ENCODE measurements around the gene CCT2. TPM values are rescaled to one million over a fixed set of nuclear protein-coding genes. Genes with fewer than 3 reads are reported as not detected.

Gene CCT2
- total and polyA plus RNA-seq, 2 of the 13 experiments (the other 11 are each of a cell fraction or from before 2014, with no cell fraction given) = 209 to 388 TPM

GRCh38 chr12:69645031-69645430 lies 59.8 kb downstream of the CCT2 start:
- ChIA-PET CTCF (ENCODE audit: low intra/inter-chr PET ratio, low total read pairs) (no interaction called here), POLR2A (no interaction called here)
- intact Hi-C loops (cut with micrococcal nuclease; ENCODE audit: unreplicated experiment) (no loop called here), in situ Hi-C loops (cut with HindIII; ENCODE audit: extremely low pct_ligation_motif_present, low pct_unique_long_range_greater_than_20kb) (no loop called here)
- 61% methylated on average over 2 of the region's 2 CpGs for WGBS (ENCODE audit: low lambda C conversion rate)
- H3K36me3 ChIP-seq (replicated peaks in 1 of 2; ENCODE audit: control insufficient read depth in 1 of 2, insufficient read depth in 2 of 2, low read length in 2 of 2) = no peaks in the 10 kb centered on the region
- H3K4me1 ChIP-seq (ENCODE audit: insufficient read depth, low read length) = no peaks in the 10 kb centered on the region
- ATAC-seq (no peak), FAIRE-seq (no peak), DNase-seq (ENCODE audit: low spot score) (no peak)
- peaks cover 0 to 12% of the 10 kb centered on the region in 2 experiments; a peak in 2 of 5 replicates for H3K27me3 ChIP-seq (ENCODE audit: control insufficient read depth in 1 of 2, insufficient read depth in 2 of 2, low read length in 2 of 2)
- H3K9me3 ChIP-seq (ENCODE audit: low read length) = no peaks in the 10 kb centered on the region
- no peak overlapping the region for H3K27ac ChIP-seq (ENCODE audit: extremely low read length, insufficient read depth, low read length)
- BruUV-seq (replicated peaks) = no TSS peak
- TF ChIP-seq ZNF670 (CRISPR knock-in tag; IDR thresholded peaks at IDR 0.05; ENCODE audit: borderline replicate concordance) = no peak
- TF ChIP-seq GMEB1 (CRISPR knock-in tag; IDR thresholded peaks at IDR 0.05; ENCODE audit: borderline replicate concordance) = no peak
- no peak for TF ChIP-seq NFYB (CRISPR knock-in tag; IDR thresholded peaks at IDR 0.05)
- TF ChIP-seq ZNF563 (CRISPR knock-in tag; IDR thresholded peaks at IDR 0.05) = no peak
- H3K79me2 ChIP-seq (ENCODE audit: insufficient read depth, low read length) = no peaks in the 10 kb centered on the region
- no peak overlapping the region for H2AFZ ChIP-seq (ENCODE audit: low read length)
- H3K4me2 ChIP-seq (ENCODE audit: low read depth, low read length) = no peak overlapping the region
- no peaks in the 10 kb centered on the region for H4K20me1 ChIP-seq (ENCODE audit: insufficient read depth, low read length)
- H3K9ac ChIP-seq (ENCODE audit: insufficient read depth, low read depth, low read length) = no peak overlapping the region
- H3K4me3 ChIP-seq (replicated peaks in 1 of 3; ENCODE audit: insufficient read depth in 1 of 3, low read depth in 2 of 3, low read length in 3 of 3) = no peak overlapping the region

GRCh38 chr12:69647178-69647577 lies 61.9 kb downstream of the CCT2 start:
- intact Hi-C loops (cut with micrococcal nuclease; ENCODE audit: unreplicated experiment) = no loop called here

More at GRCh38 chr12:69647178-69647577, 61.9 kb downstream of the CCT2 start:
- ATAC-seq = no peak
- H3K4me1 ChIP-seq (ENCODE audit: insufficient read depth, low read length) = no peaks in the 10 kb centered on the region
- H3K27me3 ChIP-seq (ENCODE audit: control insufficient read depth in 1 of 2, insufficient read depth in 2 of 2, low read length in 2 of 2) = peaks cover 0 to 12% of the 10 kb centered on the region in 2 experiments; a peak in 2 of 5 replicates
- no TSS peak for BruUV-seq (replicated peaks)
- H3K36me3 ChIP-seq (replicated peaks in 1 of 2; ENCODE audit: control insufficient read depth in 1 of 2, insufficient read depth in 2 of 2, low read length in 2 of 2) = no peaks in the 10 kb centered on the region
- no peak overlapping the region for H3K9ac ChIP-seq (ENCODE audit: insufficient read depth, low read depth, low read length)
- POLR2A ChIA-PET = no interaction called here
- CTCF ChIA-PET (ENCODE audit: low intra/inter-chr PET ratio, low total read pairs) = no interaction called here
- FAIRE-seq = no peak
- in situ Hi-C loops (cut with HindIII; ENCODE audit: extremely low pct_ligation_motif_present, low pct_unique_long_range_greater_than_20kb) = no loop called here
- H4K20me1 ChIP-seq (ENCODE audit: insufficient read depth, low read length) = no peaks in the 10 kb centered on the region
- H3K4me3 ChIP-seq (replicated peaks in 1 of 3; ENCODE audit: insufficient read depth in 1 of 3, low read depth in 2 of 3, low read length in 3 of 3) = no peak overlapping the region
- no peaks in the 10 kb centered on the region for H3K79me2 ChIP-seq (ENCODE audit: insufficient read depth, low read length)
- H3K4me2 ChIP-seq (ENCODE audit: low read depth, low read length) = no peak overlapping the region
- DNase-seq (ENCODE audit: low spot score) = no peak
- no peak overlapping the region for H3K27ac ChIP-seq (ENCODE audit: extremely low read length, insufficient read depth, low read length)
- WGBS (ENCODE audit: low lambda C conversion rate) = 0% methylated on average over 4 of the region's 4 CpGs
- H2AFZ ChIP-seq (ENCODE audit: low read length) = no peak overlapping the region
- TF ChIP-seq ZNF746 (CRISPR knock-in tag; IDR thresholded peaks at IDR 0.05) (no peak), DPF2 (CRISPR knock-in tag; IDR thresholded peaks at IDR 0.05; ENCODE audit: borderline replicate concordance, low read depth) (no peak), ZNF614 (CRISPR knock-in tag; IDR thresholded peaks at IDR 0.05; ENCODE audit: borderline replicate concordance) (no peak), SKIL (CRISPR knock-in tag; IDR thresholded peaks at IDR 0.05; ENCODE audit: borderline replicate concordance) (no peak), NFE2L2 (IDR thresholded peaks at IDR 0.05; ENCODE audit: low read length) (no peak), RBFOX2 (IDR thresholded peaks at IDR 0.05; ENCODE audit: low read depth, low read length) (no peak)
- no peaks in the 10 kb centered on the region for H3K9me3 ChIP-seq (ENCODE audit: low read length)
